Muscle of back (tissue), 11 donors: ENCODE data around the gene CA6. TPM values are rescaled to one million over a fixed set of nuclear protein-coding genes. Genes with fewer than 3 reads are reported as not detected.
"Not testable (repeated sequence)": the region's sequence is repeated elsewhere in the genome, so short reads cannot be mapped to it uniquely, and the experiment has no call there.

Experiments
- DNase-seq, 3 donors: peaks; one replicate each; pipeline versions ENCODE4 v3.0.0 to v3.0.0-alpha.2; 2013
- polyA plus RNA-seq, 10 donors: library from polyadenylated mRNA; unstranded; fragments of 120-200 nt; gene quantifications; one replicate each; pipeline ENCODE4 v1.2.1, GENCODE V29; 2013; ENCODE audit not compliant: insufficient read length in 10 of 10

CA6 gene
- polyA plus RNA-seq, 10 donors = 0.20 to 0.26 TPM; not detected in 8

- DNase-seq = no peak
Measured at GRCh38 chr1:8969937-8970336, 24.3 kb downstream of the CA6 start.

GRCh38 chr1:8970870-8971337 is 25.2 kb downstream of the CA6 start:
- DNase-seq = no peak

- no peak for DNase-seq
Measured at GRCh38 chr1:8974551-8974950, 28.9 kb downstream of the CA6 start.

GRCh38 chr1:8976338-8976737 is 30.7 kb downstream of the CA6 start:
- no peak for DNase-seq

GRCh38 chr1:8976896-8977450 is 31.3 kb downstream of the CA6 start:
- DNase-seq = peak in 1 of 3 donors; percentile 6

- no peak for DNase-seq
Measured at GRCh38 chr1:8980656-8981055, 35.0 kb downstream of the CA6 start.

GRCh38 chr1:8981169-8981568 is 35.5 kb downstream of the CA6 start:
- no peak for DNase-seq

GRCh38 chr1:8984203-8984602 is 38.5 kb downstream of the CA6 start:
- DNase-seq = no peak

GRCh38 chr1:8984990-8985389 is 39.3 kb downstream of the CA6 start:
- DNase-seq = no peak

- DNase-seq = peak; percentile 32 to 85 (median 55)
Measured at GRCh38 chr1:8985915-8986813, 40.5 kb downstream of the CA6 start.

- no peak for DNase-seq
Measured at GRCh38 chr1:8986814-8987190, 41.1 kb downstream of the CA6 start.

GRCh38 chr1:8987881-8988617 is 42.4 kb downstream of the CA6 start:
- peak in 2 of 3 donors; percentile 22 to 68 for DNase-seq

GRCh38 chr1:8988618-8988967 is 42.9 kb downstream of the CA6 start:
- DNase-seq = no peak

- DNase-seq = no peak
Measured at GRCh38 chr1:8989061-8989460, 43.4 kb downstream of the CA6 start.

GRCh38 chr1:8989821-8990220 is 44.2 kb downstream of the CA6 start:
- no peak for DNase-seq

GRCh38 chr1:8992936-8993687 is 47.4 kb downstream of the CA6 start:
- no peak for DNase-seq

GRCh38 chr1:8993962-8994675 is 48.5 kb downstream of the CA6 start:
- not testable (repeated sequence) for DNase-seq

GRCh38 chr1:9001534-9002214 is 56.0 kb downstream of the CA6 start:
- not testable (repeated sequence) for DNase-seq

GRCh38 chr1:9002215-9002560 is 56.5 kb downstream of the CA6 start:
- not testable (repeated sequence) for DNase-seq

- DNase-seq = no peak
Measured at GRCh38 chr1:9004031-9004699, 58.5 kb downstream of the CA6 start.
